GM13976 (cell line): ENCODE data around the gene BTK.

Source experiments
- DNase-seq: peaks from one replicate; pipeline ENCODE4 v3.0.0; 2012; ENCODE audit warnings: low spot score
- in situ Hi-C: fragments of 300-500 bp; cut with MboI; formaldehyde crosslinking; loops from one replicate; pipeline ENCODE4 v1.12.0; 2022; ENCODE audit warnings: low sequenced_read_pairs, mixed read lengths, inconsistent platforms; ENCODE audit not compliant: unreplicated experiment
- TF ChIP-seq, protein P1 (sequence below): IDR thresholded peaks from 2 replicates; pipeline ENCODE4 v1.5.1; 2012; ENCODE audit warnings: borderline replicate concordance, mild to moderate bottlenecking; ENCODE audit not compliant: insufficient read depth; ENCODE audit errors: extremely low read depth, missing control alignments, control extremely low read depth

Gene BTK

DNA sequence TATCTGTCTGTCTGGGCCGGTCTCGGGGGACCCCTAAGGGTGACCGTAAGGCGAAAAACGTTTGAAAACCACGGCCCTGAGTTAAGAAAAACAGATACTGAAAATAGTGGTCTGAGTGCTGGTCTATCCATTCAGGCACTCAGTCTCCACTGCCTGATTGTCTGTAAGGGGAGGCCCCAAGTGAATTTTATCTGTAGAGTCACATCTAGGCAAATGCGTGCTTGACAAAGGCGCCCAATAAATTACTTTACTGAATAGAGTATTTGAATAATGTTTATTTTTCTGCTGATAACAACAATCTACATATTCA lies 22.5 kb upstream of the BTK start:
- TF ChIP-seq, protein P1, sequence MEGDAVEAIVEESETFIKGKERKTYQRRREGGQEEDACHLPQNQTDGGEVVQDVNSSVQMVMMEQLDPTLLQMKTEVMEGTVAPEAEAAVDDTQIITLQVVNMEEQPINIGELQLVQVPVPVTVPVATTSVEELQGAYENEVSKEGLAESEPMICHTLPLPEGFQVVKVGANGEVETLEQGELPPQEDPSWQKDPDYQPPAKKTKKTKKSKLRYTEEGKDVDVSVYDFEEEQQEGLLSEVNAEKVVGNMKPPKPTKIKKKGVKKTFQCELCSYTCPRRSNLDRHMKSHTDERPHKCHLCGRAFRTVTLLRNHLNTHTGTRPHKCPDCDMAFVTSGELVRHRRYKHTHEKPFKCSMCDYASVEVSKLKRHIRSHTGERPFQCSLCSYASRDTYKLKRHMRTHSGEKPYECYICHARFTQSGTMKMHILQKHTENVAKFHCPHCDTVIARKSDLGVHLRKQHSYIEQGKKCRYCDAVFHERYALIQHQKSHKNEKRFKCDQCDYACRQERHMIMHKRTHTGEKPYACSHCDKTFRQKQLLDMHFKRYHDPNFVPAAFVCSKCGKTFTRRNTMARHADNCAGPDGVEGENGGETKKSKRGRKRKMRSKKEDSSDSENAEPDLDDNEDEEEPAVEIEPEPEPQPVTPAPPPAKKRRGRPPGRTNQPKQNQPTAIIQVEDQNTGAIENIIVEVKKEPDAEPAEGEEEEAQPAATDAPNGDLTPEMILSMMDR, result no peak
- in situ Hi-C loops, result no loop called here

DNA sequence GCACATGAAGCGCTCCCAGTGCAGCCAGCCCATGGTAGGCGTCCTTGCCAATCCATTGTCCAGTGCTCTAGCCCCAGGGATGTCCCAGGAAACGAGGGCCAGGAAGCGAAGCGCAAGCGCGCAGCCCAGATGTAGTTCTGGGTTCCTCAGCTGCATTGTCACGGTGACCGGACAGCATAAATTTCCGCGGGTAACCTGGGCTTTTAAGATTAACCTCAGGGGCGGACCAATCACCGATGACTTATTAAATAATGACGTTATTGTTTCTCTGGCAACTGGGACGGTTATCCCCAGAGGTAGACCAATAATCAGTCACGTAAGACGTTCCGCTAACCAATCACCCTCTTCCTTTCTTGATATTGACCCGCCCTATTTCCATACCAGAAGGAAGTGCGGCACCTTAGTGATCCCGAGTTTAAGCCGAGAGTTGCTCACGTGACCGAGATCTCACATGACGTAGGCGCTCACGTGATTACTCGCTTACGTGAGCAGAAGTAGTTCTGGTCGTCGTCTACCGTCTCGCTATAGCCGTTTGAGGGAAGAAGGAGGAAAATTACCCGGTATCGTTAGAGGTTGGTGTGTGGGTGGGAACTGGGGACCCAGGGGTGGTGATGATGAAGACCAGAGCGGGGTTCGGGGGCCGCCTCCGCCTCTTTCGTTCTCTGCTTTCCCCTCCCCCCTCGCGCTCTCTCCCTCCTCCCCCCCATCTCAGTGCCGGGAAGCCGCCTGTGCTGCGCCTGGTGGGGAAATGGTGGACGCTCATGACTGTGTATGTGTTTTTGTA lies 21.9 kb upstream of the BTK start, which contains the start of the genes GLA and HNRNPH2:
GLA (minus strand) TSS at position 178 of the 784 bp plus-strand sequence; CDS start at position 156, 22 bp downstream.
HNRNPH2 (plus strand) TSS at position 475 of the 784 bp plus-strand sequence. CDS start 3,767 bp downstream, outside the sequence.
- in situ Hi-C loops, result no loop called here
- TF ChIP-seq, protein P1, result no peak
- DNase-seq, result peak; percentile 84

More for the DNA sequence above, 22.5 kb upstream of the BTK start:
- no peak for DNase-seq

DNA sequence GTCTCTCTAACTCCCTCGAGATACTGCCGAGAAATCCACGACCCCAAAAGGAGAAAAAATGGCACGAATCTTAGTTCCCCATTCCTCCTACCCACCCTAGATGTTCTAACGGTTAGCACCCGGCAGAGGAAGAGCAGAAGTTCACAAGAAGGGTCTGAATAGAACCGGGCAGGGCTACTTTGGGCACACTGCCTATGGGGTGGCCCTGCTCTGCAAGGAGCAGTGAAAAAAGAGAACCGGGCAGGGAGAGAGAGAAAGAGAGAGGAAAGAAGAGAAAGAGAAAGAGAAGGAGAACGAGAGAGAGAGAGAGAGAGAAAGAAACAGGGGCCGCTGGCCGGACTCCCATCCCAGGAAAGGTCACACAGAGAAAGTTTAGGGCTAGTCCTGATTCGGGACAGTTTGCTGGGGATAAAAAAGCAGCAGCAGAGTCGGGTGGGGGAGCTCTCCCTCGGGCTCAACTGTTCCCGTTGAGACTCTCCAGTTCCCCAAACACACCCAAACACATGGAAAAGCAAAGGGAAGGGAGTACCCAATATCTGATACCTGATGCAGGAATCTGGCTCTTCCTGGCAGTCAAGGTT lies 21.3 kb upstream of the BTK start:
- TF ChIP-seq, protein P1, result no peak
- in situ Hi-C loops, result no loop called here
- no peak for DNase-seq

DNA sequence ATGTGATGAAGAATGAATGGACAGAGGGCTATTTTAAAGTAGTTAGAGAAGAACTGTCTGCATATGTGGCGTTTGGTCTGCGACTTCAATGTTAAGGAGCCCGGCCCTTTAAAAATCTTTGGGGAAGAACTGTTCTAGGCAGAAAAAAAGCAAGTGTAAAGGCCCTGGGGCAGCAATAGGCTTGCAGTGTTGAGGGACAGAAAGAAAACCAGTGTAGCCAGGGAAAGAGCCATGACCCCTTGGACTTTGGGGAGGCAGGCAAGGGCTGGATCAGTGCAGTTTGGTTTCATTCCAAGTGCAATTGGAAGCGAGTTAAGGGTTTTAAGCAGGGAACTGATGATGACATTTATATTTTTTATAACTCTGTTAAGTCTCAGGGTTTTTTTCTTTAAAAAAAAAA lies 13.8 kb upstream of the BTK start:
- no peak for DNase-seq
- in situ Hi-C loops, result no loop called here
- TF ChIP-seq, protein P1, result no peak

DNA sequence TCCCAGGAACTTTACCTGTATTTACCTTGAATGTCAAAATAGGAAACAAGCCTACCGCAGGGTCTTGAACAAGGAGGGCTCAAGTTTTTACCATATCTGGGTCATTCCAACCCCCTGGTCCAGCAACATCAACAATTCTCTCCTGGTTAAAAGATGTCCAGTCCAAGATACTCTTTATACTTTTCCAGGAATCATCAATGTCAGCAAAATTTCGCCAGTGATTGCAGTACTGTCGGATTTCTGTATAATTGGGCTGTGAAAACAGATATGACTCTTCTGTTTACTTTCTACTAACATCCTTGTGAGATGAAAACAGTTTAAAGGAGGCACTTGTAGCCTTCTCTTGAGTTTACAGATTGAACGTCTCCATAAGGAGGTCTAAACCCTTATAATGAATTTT lies 12.7 kb upstream of the BTK start:
- no peak for DNase-seq
- in situ Hi-C loops, result no loop called here
- TF ChIP-seq, protein P1, result no peak

DNA sequence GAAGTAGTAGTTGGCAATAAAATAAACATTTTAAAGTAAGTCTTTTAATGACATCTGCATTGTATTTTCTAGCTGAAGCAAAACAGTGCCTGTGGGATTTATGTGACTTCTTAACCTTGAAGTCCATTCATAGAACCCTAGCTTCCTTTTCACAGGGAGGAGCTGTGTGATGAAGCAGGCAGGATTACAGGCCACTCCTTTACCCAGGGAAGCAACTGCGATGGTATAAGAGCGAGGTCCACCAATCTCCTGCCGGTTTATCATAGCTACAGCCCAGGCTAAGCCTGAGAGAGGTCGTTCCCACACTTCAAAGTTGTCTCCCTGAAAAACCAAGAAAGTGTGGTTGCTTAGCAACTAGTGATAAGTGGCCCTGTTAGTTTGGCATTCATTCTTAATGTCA lies 11.8 kb upstream of the BTK start:
- no peak for DNase-seq
- in situ Hi-C loops, result no loop called here
- TF ChIP-seq, protein P1, result no peak
